Sigmoid colon (tissue), 7 donors: ENCODE measurements around the gene GPR3. TPM values are rescaled to one million over a fixed set of nuclear protein-coding genes. Genes with fewer than 3 reads are reported as not detected.
A peak's percentile ranks its signal among the peaks of the same experiment; 100 is the strongest.

ENCODE experiments used
- DNase-seq: peaks from one replicate; pipeline ENCODE4 v3.0.0-alpha.2; 2019
- H3K27ac ChIP-seq, 4 donors: fragments of 200-600 bp; sonication (generic); one replicate each; pipeline ENCODE4 v1.5.1; 2016 to 2019; ENCODE audit warnings: mild to moderate bottlenecking in 1 of 4
- H3K27me3 ChIP-seq, 3 donors: fragments of 200-600 bp; sonication (generic); one replicate each; pipeline ENCODE4 v1.5.1; 2019; ENCODE audit warnings: mild to moderate bottlenecking in 1 of 3
- H3K36me3 ChIP-seq, 4 donors: fragments of 200-600 bp; sonication (generic); one replicate each; pipeline ENCODE4 v1.5.1; 2016 to 2019
- H3K4me1 ChIP-seq, 4 donors: fragments of 200-600 bp; sonication (generic); one replicate each; pipeline ENCODE4 v1.5.1; 2017 to 2019
- H3K4me3 ChIP-seq, 4 donors: fragments of 200-600 bp; sonication (generic); one replicate each; pipeline ENCODE4 v1.5.1; 2017 to 2019; ENCODE audit warnings: mild to moderate bottlenecking in 2 of 4, moderate library complexity in 1 of 4
- H3K9me3 ChIP-seq, 4 donors: fragments of 200-600 bp in 3 of 4; sonication (generic) in 3 of 4; one replicate each; pipeline versions ENCODE4 v1.5.1 to v1.6.1; 2013 to 2019
- EP300 ChIP-seq, 4 donors: sonication (generic); formaldehyde crosslinking; IDR thresholded peaks; one replicate each; pipeline ENCODE4 v1.6.1; 2017; ENCODE audit warnings: antibody characterized with exemption in 4 of 4
- POLR2A ChIP-seq, 2 donors: fragments of 450-650 bp; IDR thresholded peaks; one replicate each; pipeline ENCODE4 v1.6.1; 2016; ENCODE audit warnings: antibody characterized with exemption in 2 of 2, mild to moderate bottlenecking in 2 of 2, moderate library complexity in 2 of 2
- POLR2AphosphoS5 ChIP-seq, 4 donors: sonication (generic); formaldehyde crosslinking; IDR thresholded peaks; one replicate each; pipeline ENCODE4 v1.6.1; 2017; ENCODE audit warnings: antibody characterized with exemption in 4 of 4
- WGBS, 2 donors: extraction: QIAGEN DNeasy Blood & Tissue Kit; methylation state at CpG; one replicate each; pipeline ENCODE4 v1.1.7; 2013; 5-methylcytosine and 5-hydroxymethylcytosine counted together
- intact Hi-C: fragments of 100-400 bp; cut with DNase I; formaldehyde crosslinking; loops from one replicate; pipeline ENCODE4 v1.15.1; 2023
- polyA plus RNA-seq, 3 donors: library from polyadenylated mRNA; stranded (reverse); fragments of 200-250 nt; gene quantifications; one replicate each; pipeline ENCODE4 v1.2.3, GENCODE V29; 2013
- total RNA-seq, 4 donors: library from RNA; depleted of rRNA; stranded (reverse); fragments of >200 nt; gene quantifications; one replicate each; pipeline ENCODE4 v1.1.0, GENCODE V29; 2016
- TF ChIP-seq, protein P1 (sequence below), 4 experiments: fragments of 450-650 bp in 3 of 4; fragments of 200-600 bp in 1 of 4; IDR thresholded peaks; one replicate each; pipeline ENCODE4 v1.5.1; 2016 to 2019; ENCODE audit warnings: antibody characterized with exemption in 4 of 4, mild to moderate bottlenecking in 3 of 4, moderate library complexity in 2 of 4
- donor health status: healthy with polysubstance abuse.
- donor health status: Bipolar disorder and iron deficiency.
- donor health status: healthy.

GPR3 gene
- total and polyA plus RNA-seq, 7 donors = 0.36 to 2.0 (median 0.54) TPM; not detected in 4

DNA sequence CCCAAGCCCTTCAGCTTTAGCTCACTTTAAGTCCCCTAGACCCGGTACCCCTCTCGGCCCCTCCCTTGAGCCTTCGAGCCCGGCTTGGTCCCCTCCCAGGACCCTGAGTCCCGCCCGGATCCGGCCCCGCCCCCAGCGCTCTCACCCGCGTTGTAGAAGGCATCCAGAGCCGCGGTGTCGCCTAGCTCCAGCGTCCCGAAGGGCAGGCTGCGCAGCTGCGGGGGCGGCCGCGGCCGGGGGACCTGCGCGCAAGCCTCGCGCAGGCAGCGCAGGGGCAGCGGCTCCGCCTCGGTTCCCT, 26.4 kb upstream of the GPR3 start:
- TF ChIP-seq POLR2AphosphoS5 (IDR thresholded peaks at IDR 0.05) (peak in 2 of 4 donors; percentile 5 to 59), EP300 (IDR thresholded peaks at IDR 0.05) (no peak), POLR2A (IDR thresholded peaks at IDR 0.05) (no peak)
- Histone ChIP-seq H3K9me3 (no peaks in the 10 kb centered on the region), H3K27ac (peak overlapping the region; percentile 99 to 100 (median 100)), H3K4me3 (peak overlapping the region; percentile 81 to 91 (median 85)), H3K36me3 (peaks cover 12 to 37% (median 30%) of the 10 kb centered on the region in 4 donors), H3K27me3 (no peaks in the 10 kb centered on the region), H3K4me1 (peaks cover 0 to 30% (median 25%) of the 10 kb centered on the region in 4 donors)
- peak; percentile 94 for DNase-seq
- intact Hi-C loops = loop anchor here (2.0 kb wide), 2 partner anchors 27 to 43 kb away; partner anchors contain the start of genes GPR3 and TMEM222
- WGBS, 2 donors = 1% methylated on average over 30 of the region's 30 CpGs

DNA sequence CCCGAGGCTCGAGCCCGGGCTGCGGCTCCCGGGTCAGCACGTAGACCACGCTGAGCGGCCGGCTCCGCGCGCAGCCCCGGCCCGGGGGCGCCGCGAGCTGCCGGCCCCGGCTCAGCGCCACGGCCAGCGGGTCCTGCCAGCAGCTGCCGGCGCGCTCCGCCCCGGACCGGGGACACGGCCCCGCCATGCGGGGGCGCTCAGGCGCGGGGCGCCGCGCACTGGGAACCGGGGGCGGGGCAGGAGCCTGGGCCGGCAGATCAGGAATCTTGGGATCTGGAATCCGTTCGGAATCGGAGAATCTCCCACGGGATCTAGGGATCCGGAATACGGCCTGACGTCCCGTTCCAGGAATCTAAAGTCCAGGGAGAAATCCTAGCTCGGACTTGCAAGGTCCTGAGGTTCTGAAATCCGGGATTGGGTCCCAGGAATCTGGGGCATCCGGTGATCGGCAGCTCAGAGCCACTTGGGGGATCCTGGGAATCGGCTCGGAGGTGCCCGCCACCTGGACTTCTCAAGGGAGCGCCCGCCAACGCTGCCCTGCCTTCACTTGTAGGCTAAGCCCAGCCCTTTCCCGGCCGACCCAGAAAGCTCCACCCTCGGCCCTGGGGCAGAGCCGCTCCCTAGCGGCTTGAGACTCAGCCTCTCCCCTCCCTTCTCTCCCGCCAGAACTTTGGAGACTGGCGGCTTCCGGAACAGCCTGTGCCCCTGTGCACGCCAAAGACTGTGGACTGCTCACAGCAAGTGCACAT, 25.8 kb upstream of the GPR3 start, which contains the start of gene MAP3K6:
Gene MAP3K6 (minus strand): TSS at position 551 of the 749 bp plus-strand sequence. CDS start 364 bp downstream, at position 187.
- intact Hi-C loops = loop anchor here (2.0 kb wide), 2 partner anchors 26 to 44 kb away; partner anchors contain the start of genes GPR3 and TMEM222
- Histone ChIP-seq H3K36me3 (peaks cover 12 to 32% (median 24%) of the 10 kb centered on the region in 4 donors), H3K4me3 (peak within 1 kb of the TSS; percentile 81 to 91 (median 85)), H3K27ac (peak within 1 kb of the TSS; percentile 99 to 100 (median 100)), H3K9me3 (no peaks in the 10 kb centered on the region), H3K4me1 (peaks cover 0 to 30% (median 25%) of the 10 kb centered on the region in 4 donors), H3K27me3 (no peaks in the 10 kb centered on the region)
- peak; percentile 96 for DNase-seq
- WGBS, 2 donors = 0 to 1% methylated on average over 67 of the region's 67 CpGs
- TF ChIP-seq POLR2A (IDR thresholded peaks at IDR 0.05) (peak; percentile 77 to 81), EP300 (IDR thresholded peaks at IDR 0.05) (peak in 1 of 4 donors; percentile 58), POLR2AphosphoS5 (IDR thresholded peaks at IDR 0.05) (peak; percentile 76 to 93 (median 84))
- TF ChIP-seq, protein P1, sequence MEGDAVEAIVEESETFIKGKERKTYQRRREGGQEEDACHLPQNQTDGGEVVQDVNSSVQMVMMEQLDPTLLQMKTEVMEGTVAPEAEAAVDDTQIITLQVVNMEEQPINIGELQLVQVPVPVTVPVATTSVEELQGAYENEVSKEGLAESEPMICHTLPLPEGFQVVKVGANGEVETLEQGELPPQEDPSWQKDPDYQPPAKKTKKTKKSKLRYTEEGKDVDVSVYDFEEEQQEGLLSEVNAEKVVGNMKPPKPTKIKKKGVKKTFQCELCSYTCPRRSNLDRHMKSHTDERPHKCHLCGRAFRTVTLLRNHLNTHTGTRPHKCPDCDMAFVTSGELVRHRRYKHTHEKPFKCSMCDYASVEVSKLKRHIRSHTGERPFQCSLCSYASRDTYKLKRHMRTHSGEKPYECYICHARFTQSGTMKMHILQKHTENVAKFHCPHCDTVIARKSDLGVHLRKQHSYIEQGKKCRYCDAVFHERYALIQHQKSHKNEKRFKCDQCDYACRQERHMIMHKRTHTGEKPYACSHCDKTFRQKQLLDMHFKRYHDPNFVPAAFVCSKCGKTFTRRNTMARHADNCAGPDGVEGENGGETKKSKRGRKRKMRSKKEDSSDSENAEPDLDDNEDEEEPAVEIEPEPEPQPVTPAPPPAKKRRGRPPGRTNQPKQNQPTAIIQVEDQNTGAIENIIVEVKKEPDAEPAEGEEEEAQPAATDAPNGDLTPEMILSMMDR (IDR thresholded peaks at IDR 0.05) = peak in 1 of 4 experiments; percentile 28

DNA sequence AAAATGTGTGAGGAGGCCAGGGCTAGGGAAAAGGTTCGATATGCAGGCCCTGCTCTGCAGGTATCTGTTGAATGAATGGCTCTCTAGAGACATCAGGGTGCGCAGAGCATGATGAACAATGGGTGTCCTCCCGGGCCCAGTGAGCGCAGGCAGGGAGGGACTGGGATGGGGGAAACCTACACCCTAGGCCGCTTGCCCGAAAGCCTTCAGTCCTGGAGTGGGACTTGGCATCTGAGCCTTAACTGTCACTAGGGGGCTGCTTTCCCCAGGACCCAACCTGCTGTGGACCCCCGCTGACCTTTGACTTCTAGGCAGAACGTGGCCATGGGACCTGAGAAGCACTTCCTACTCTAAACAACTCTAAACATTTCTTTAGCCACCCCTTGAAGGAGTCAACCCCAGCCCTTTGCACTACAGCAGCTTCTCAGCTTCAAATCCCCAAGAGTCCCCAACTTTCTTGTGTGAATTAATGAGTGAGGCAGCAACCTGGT, 25.2 kb upstream of the GPR3 start:
- H3K36me3 ChIP-seq = peaks cover 12 to 26% (median 18%) of the 10 kb centered on the region in 4 donors
- peaks cover 0 to 30% (median 25%) of the 10 kb centered on the region in 4 donors for H3K4me1 ChIP-seq
- TF ChIP-seq POLR2A (IDR thresholded peaks at IDR 0.05) (no peak), POLR2AphosphoS5 (IDR thresholded peaks at IDR 0.05) (no peak), EP300 (IDR thresholded peaks at IDR 0.05) (no peak)
- TF ChIP-seq, protein P1 (IDR thresholded peaks at IDR 0.05) = no peak
- H3K4me3 ChIP-seq = peak overlapping the region; percentile 69 to 91 (median 85)
- no peak for DNase-seq
- H3K27me3 ChIP-seq = no peaks in the 10 kb centered on the region
- intact Hi-C loops = loop anchor here (2.0 kb wide), 2 partner anchors 26 to 44 kb away; partner anchors contain the start of genes GPR3 and TMEM222
- peak overlapping the region; percentile 99 to 100 (median 100) for H3K27ac ChIP-seq
- 33 to 53% methylated on average over 8 of the region's 8 CpGs for WGBS, 2 donors
- H3K9me3 ChIP-seq = no peaks in the 10 kb centered on the region

DNA sequence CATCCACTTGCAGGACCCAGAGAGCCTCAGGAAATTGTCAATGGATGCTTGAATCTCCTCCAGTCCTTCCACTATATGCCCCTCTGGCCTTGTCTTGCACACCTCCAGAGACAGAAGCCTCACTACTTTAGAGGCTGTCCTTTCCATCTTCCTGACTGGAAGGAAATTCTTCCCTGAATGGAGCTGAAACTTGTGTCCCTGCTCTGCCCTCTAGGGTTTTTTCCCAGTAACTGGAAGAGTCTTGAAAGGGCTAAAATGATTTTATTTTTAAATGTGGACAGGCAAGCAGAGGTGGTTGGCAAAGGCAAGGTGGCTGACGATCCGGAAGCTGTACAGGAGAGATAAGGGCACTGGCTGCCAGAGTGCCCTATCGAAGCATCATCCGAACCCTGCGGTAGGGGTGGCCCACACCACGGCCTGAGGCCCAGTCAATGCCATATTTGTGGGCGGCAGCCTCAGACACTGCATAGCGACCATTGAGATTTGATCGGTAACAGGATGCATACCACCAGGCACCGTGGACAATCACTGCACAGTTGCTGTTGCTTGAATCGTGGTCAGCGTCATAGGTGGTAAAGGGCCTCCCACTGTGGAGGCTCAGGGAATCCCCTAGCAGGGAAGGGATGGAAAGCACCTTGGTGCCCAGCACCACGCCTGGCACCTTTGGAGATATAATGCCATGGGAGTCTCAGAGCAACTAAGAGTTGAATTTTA, 23.4 kb upstream of the GPR3 start:
- H3K27ac ChIP-seq = no peak overlapping the region
- TF ChIP-seq EP300 (IDR thresholded peaks at IDR 0.05) (no peak), POLR2A (IDR thresholded peaks at IDR 0.05) (no peak), POLR2AphosphoS5 (IDR thresholded peaks at IDR 0.05) (no peak)
- TF ChIP-seq, protein P1 (IDR thresholded peaks at IDR 0.05) = no peak
- intact Hi-C loops = no loop called here

More for the DNA sequence above, 23.4 kb upstream of the GPR3 start:
- no peaks in the 10 kb centered on the region for H3K9me3 ChIP-seq
- no peaks in the 10 kb centered on the region for H3K27me3 ChIP-seq
- no peak for DNase-seq
- no peak overlapping the region for H3K4me3 ChIP-seq
- 64 to 68% methylated on average over 13 of the region's 13 CpGs for WGBS, 2 donors
- H3K36me3 ChIP-seq = peaks cover 0 to 8% (median 3%) of the 10 kb centered on the region in 4 donors
- H3K4me1 ChIP-seq = peaks cover 0 to 28% (median 24%) of the 10 kb centered on the region in 4 donors
